Measurements from ENCODE around the gene SSRP1.

The SSRP1 gene

GRCh38 chr11:57370251-57370650 lies 34.6 kb upstream of the SSRP1 start:
- TF ChIP-seq CTCF (IDR thresholded peaks at IDR 0.05; ENCODE audit: insufficient read depth, low read length, poor library complexity, severe bottlenecking) = no peak
- Histone ChIP-seq H3K27me3 (replicated peaks; ENCODE audit: control insufficient read depth, insufficient read depth, low read length) (no peaks in the 10 kb centered on the region), H3K36me3 (ENCODE audit: control insufficient read depth, insufficient read depth, low read length) (no peaks in the 10 kb centered on the region), H3K4me3 (replicated peaks; ENCODE audit: low read depth, low read length) (no peak overlapping the region)
- no peak for DNase-seq (ENCODE audit: extremely low read depth, insufficient read length)

DNA sequence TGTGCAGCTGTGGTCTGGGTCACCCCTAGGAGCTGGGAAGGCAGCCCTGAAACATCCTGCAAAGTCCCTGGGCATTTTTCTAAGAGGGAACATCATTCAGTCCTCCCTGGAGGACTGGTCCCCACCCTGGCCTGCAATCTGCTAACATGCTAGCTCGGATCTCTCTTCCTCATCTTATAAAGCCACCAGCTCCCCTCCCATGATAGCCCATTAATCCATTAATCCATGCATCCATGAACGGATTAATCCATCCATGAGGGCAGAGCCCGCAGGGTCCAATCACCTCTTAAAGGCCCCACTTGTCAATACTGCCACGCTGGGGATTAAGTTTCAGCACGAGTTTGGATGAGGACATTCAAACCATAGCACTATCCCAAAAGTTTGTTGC lies 33.1 kb upstream of the SSRP1 start:
- Histone ChIP-seq H3K36me3 (ENCODE audit: control insufficient read depth, insufficient read depth, low read length) (no peaks in the 10 kb centered on the region), H3K27me3 (replicated peaks; ENCODE audit: control insufficient read depth, insufficient read depth, low read length) (no peaks in the 10 kb centered on the region), H3K4me3 (replicated peaks; ENCODE audit: low read depth, low read length) (no peak overlapping the region)
- TF ChIP-seq CTCF (IDR thresholded peaks at IDR 0.05; ENCODE audit: insufficient read depth, low read length, poor library complexity, severe bottlenecking) = no peak
- no peak for DNase-seq (ENCODE audit: extremely low read depth, insufficient read length)

- no peak for DNase-seq (ENCODE audit: extremely low read depth, insufficient read length)
- TF ChIP-seq CTCF (IDR thresholded peaks at IDR 0.05; ENCODE audit: insufficient read depth, low read length, poor library complexity, severe bottlenecking) = no peak
- Histone ChIP-seq H3K4me3 (replicated peaks; ENCODE audit: low read depth, low read length) (no peak overlapping the region), H3K27me3 (replicated peaks; ENCODE audit: control insufficient read depth, insufficient read depth, low read length) (no peaks in the 10 kb centered on the region), H3K36me3 (ENCODE audit: control insufficient read depth, insufficient read depth, low read length) (no peaks in the 10 kb centered on the region)
Measured at GRCh38 chr11:57368106-57368844, 32.6 kb upstream of the SSRP1 start.

DNA sequence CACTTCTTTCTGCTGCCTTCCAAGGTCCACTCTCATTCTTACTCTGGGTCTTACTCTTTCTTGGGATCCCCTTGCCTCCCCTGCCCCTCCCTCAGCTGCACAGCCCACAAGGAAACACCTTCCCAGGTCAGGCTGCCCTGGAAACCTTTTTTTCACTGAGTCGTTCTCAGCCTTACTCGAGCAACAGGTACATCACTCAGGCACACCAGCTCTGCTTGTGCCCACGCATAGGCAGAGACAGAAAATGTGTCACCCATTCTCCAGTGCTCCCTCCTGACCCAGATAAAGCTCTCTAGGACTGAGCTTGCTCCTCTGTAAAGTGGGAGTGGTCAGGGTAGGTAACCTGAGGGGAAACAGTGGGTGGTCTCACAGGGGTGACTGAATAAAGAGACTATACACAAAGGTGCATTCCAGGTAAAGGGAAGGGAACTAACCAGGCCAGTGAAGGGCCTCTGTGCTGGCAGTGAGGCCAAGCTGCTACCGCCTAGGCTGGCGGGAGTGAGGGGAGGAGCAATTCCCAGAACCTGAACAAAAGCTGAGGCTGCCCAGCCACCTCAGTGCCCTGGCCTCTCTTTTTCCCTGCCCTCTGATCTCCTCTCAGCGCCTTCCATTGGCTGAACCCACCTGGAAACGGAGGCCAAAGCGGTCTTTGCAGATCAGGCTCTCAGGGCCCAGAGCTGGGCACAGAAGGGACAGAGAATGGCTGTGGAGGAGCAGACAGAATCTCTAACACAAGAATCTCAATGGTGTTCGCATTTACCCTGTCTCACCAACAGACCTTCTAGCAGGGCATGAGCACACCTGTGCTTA lies 29.4 kb upstream of the SSRP1 start:
- H3K36me3 ChIP-seq (ENCODE audit: control insufficient read depth, insufficient read depth, low read length) = no peaks in the 10 kb centered on the region
- no peak overlapping the region for H3K4me3 ChIP-seq (replicated peaks; ENCODE audit: low read depth, low read length)
- DNase-seq (ENCODE audit: extremely low read depth, insufficient read length) = no peak
- no peaks in the 10 kb centered on the region; the same call in 1 of the 2 replicates for H3K27me3 ChIP-seq (replicated peaks; ENCODE audit: control insufficient read depth, insufficient read depth, low read length)
- TF ChIP-seq CTCF (IDR thresholded peaks at IDR 0.05; ENCODE audit: insufficient read depth, low read length, poor library complexity, severe bottlenecking) = no peak

DNA sequence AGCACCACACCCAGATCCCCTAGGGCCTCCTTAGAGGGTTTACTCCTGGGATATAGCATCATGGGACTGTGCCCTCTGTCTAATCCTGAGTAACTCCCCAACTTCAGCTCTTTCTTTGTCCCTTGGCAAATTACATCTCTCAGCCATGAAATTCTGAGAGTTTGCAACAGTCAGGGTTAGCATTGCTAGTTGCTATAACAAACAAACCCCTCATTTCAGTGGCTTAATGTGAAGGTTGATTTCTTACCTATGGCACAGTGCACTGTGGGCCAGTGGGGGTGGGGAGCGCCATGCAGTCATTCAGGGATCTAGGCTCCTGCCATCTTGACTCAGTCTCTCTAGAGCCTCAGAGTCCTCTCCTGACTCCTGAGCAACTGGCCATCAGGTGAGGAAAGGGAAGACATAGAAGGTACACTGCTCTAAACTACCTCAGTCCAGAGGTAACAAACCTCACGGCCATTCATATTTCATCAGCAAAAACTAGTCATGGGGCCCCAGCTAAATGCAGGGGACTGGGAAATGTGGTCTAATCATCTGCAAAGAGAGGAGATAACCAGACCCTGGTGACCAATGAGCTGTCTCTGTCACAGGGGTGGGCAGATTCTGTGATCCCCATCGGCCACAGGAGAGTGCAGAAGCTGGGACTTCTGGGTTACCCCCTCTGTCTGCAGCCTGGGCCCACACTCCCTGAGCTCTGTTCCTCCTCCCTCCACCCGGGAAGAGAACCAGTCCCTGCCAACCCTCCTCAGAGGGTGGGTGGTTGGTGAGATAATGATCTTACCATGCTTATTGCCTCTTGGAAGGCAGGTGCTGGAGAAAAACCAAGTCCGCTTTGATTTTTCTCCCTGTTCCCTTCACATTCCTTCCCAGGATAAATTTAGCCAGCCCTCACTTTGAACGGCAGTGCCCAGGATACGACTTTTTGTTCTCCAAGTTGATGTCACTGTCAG lies 27.7 kb upstream of the SSRP1 start:
- no peaks in the 10 kb centered on the region for H3K36me3 ChIP-seq (ENCODE audit: control insufficient read depth, insufficient read depth, low read length)
- no peaks in the 10 kb centered on the region; the same call in none of the 2 replicates for H3K27me3 ChIP-seq (replicated peaks; ENCODE audit: control insufficient read depth, insufficient read depth, low read length)
- no peak for TF ChIP-seq CTCF (IDR thresholded peaks at IDR 0.05; ENCODE audit: insufficient read depth, low read length, poor library complexity, severe bottlenecking)
- no peak for DNase-seq (ENCODE audit: extremely low read depth, insufficient read length)
- no peak overlapping the region for H3K4me3 ChIP-seq (replicated peaks; ENCODE audit: low read depth, low read length)
